DND-41 (cell line): Measurements from ENCODE around the gene MICALL2.

ENCODE experiments used
- EZH2 ChIP-seq: IDR thresholded peaks from 3 replicates; pipeline ENCODE4 v1.6.1; 2012; ENCODE audit warnings: borderline replicate concordance, low read depth, mild to moderate bottlenecking, moderate library complexity, low read length, inconsistent platforms; ENCODE audit not compliant: severe bottlenecking
- TF ChIP-seq, protein P1 (sequence below): IDR thresholded peaks from 2 replicates; pipeline ENCODE4 v1.5.1; 2012; ENCODE audit warnings: borderline replicate concordance, low read length, moderate library complexity, mild to moderate bottlenecking; ENCODE audit not compliant: poor library complexity, severe bottlenecking; ENCODE audit errors: extremely low read depth

DNA sequence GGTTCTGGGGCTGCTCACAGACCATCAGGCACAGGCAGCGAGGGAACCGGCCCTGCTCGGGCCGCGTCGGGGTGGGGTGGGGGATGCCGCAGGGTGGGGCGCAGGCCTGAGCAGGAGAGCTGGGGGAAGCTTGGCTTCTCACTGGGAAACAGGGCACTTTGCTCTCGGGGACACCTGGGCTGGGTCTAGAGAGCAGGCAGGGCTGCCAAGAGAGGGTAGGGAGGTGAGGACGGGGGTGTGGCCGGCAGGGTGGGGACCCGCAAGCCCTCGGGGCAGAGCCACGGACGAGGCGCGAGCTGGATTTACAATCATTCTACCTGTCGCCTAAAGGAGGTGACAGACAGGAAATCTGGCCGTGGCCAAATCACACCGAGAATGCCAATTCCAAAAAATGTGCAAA lies 33.9 kb upstream of the MICALL2 start:
- TF ChIP-seq EZH2 = no peak
- TF ChIP-seq, protein P1, sequence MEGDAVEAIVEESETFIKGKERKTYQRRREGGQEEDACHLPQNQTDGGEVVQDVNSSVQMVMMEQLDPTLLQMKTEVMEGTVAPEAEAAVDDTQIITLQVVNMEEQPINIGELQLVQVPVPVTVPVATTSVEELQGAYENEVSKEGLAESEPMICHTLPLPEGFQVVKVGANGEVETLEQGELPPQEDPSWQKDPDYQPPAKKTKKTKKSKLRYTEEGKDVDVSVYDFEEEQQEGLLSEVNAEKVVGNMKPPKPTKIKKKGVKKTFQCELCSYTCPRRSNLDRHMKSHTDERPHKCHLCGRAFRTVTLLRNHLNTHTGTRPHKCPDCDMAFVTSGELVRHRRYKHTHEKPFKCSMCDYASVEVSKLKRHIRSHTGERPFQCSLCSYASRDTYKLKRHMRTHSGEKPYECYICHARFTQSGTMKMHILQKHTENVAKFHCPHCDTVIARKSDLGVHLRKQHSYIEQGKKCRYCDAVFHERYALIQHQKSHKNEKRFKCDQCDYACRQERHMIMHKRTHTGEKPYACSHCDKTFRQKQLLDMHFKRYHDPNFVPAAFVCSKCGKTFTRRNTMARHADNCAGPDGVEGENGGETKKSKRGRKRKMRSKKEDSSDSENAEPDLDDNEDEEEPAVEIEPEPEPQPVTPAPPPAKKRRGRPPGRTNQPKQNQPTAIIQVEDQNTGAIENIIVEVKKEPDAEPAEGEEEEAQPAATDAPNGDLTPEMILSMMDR = no peak
